ENCODE data around the gene RPF1. TPM values are rescaled to one million over a fixed set of nuclear protein-coding genes. Genes with fewer than 3 reads are reported as not detected.

The RPF1 gene, protein sequence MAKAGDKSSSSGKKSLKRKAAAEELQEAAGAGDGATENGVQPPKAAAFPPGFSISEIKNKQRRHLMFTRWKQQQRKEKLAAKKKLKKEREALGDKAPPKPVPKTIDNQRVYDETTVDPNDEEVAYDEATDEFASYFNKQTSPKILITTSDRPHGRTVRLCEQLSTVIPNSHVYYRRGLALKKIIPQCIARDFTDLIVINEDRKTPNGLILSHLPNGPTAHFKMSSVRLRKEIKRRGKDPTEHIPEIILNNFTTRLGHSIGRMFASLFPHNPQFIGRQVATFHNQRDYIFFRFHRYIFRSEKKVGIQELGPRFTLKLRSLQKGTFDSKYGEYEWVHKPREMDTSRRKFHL
- total RNA-seq: 45.0 and 52.6 TPM in 2 replicates

DNA sequence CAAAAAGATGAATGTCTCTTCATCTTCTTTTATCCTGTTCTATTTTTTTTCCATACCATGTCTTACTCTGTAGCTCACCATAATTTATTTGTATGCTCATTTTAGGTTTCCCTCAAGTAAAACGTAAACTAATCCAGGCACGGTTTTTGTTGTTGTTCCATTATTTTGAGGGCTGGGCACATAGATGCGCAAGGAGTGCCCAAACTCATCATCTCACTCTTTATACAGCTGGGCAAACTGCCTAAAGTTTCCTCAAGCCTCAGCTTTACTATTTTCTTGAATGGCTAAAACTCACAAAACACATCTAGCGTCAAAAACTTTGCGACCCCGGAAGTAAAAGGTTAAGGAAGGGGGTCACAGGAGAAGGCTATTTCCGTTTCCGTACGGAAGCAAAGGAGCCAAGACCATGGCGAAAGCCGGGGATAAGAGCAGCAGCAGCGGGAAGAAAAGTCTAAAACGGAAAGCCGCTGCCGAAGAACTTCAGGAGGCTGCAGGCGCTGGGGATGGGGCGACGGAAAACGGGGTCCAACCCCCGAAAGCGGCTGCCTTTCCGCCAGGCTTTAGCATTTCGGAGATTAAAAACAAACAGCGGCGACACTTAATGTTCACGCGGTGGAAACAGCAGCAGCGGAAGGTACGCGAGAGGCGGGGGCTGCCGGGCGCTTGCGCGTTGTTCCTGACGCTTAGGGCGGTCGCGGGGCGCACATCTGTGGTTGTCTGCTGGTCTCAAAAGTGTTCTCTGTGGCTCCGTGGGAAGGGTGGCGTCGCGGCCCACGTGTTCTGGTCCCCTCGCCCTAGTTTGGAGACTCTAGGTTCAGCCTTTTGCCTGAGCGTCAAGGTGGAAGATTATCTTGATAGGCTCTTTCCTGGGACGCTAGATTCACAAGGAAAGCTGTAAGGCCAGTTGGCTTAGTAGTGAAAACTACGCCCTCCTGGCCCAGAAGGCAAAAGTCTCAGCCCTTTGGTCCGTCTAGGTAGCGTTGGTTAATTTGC is at the start of gene RPF1:
Gene RPF1 (plus strand): TSS at position 391 of the 993 bp plus-strand sequence. CDS start 16 bp downstream, at position 407.

DNA sequence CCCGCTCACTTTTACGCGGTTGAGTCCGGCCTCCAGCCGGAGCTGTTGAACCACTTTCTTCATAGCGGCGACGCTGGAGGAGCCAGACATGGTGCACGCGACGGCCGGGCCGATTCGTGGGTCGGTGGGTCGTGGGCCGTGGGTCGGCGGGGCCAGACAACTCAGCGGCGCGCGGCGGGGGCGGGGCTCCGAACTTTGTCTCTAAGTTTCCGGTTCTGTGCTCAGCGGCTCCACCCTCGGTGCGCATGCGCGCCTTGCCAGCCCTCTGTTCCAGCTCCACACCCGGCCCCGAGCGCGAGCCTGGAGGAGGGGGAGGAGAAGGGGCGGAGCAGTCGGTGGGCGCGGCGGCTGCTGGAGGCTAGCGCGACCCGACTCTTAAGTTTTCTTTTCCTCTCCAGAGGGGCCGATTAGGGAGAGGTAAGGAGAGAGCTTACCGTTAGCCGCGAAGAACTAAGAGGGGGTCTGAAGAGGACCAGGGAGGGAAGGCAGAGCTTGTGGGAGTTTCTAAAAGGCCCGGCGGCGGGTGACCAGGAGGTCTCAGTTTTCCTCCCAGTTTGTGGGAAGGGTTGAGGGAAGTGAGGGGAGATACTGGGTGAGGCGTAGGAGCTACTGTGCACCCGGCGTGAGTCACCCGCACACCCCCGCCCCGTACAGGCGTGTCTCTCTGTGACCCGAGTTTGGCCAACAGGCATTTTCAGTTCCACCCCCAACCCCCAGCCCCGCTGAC is 27.1 kb downstream of the RPF1 start, which contains the start of the genes GNG5 and SPATA1:
Gene GNG5 (minus strand): TSS at position 580 of the 727 bp plus-strand sequence. CDS start 490 bp downstream, at position 90.
Gene SPATA1 (plus strand): TSS at position 385 of the 727 bp plus-strand sequence. CDS start 9,974 bp downstream, outside the sequence.

Other genes starting within 250 kb of the RPF1 start
- gene SAMD13, start 177.6 kb upstream of the RPF1 start, total RNA-seq: 2.1 and 2.5 TPM in 2 replicates
- 0.15 and 0.17 TPM in 2 replicates for gene DNASE2B, start 80.8 kb upstream of the RPF1 start, total RNA-seq
- not detected in 2 replicates for gene SPATA1, start 27.1 kb downstream of the RPF1 start, total RNA-seq
- gene GNG5, start 27.3 kb downstream of the RPF1 start, total RNA-seq: 110 and 123 TPM in 2 replicates
- 6.9 and 7.0 TPM in 2 replicates for gene CTBS, start 95.2 kb downstream of the RPF1 start, total RNA-seq
- gene SSX2IP, start 211.2 kb downstream of the RPF1 start, total RNA-seq: 7.1 and 7.6 TPM in 2 replicates